Mesothelial cell of epicardium (in vitro differentiated cells): Measurements from ENCODE around the gene DGCR8. TPM values are rescaled to one million over a fixed set of nuclear protein-coding genes. Genes with fewer than 3 reads are reported as not detected.

ENCODE experiments used
- DNase-seq, 2 experiments: peaks; one replicate each; pipeline ENCODE4 v3.0.0; 2021; ENCODE audit warnings: low spot score in 2 of 2; ENCODE audit not compliant: unreplicated experiment in 2 of 2
- H3K27ac Mint-ChIP-seq: 2 replicates; pipeline ENCODE4 v1.8.0; 2021; ENCODE audit warnings: mixed read lengths
- H3K27me3 Mint-ChIP-seq: 2 replicates; pipeline ENCODE4 v1.8.0; 2021; ENCODE audit warnings: low read depth, mixed read lengths
- H3K36me3 Mint-ChIP-seq: 2 replicates; pipeline ENCODE4 v1.8.0; 2021; ENCODE audit warnings: mixed read lengths
- H3K4me1 Mint-ChIP-seq: 2 replicates; pipeline ENCODE4 v1.8.0; 2021; ENCODE audit warnings: mixed read lengths
- H3K4me3 Mint-ChIP-seq: 2 replicates; pipeline ENCODE4 v1.8.0; 2021; ENCODE audit warnings: mild to moderate bottlenecking, moderate library complexity, mixed read lengths
- H3K9me3 Mint-ChIP-seq: 2 replicates; pipeline ENCODE4 v1.8.0; 2021; ENCODE audit warnings: mixed read lengths
- total RNA-seq: library from RNA; stranded (reverse); gene quantifications from 3 replicates; pipeline ENCODE4 v1.2.1, GENCODE V29; 2021
- TF ChIP-seq, protein P1 (sequence below): fragments of 200-600 bp; sonication (generic); IDR thresholded peaks from one replicate; pipeline ENCODE4 v1.5.0; 2021; ENCODE audit warnings: antibody characterized with exemption; ENCODE audit not compliant: unreplicated experiment

The DGCR8 gene
- total RNA-seq, 1 donor from 2014 or later: 71.5 TPM

DNA sequence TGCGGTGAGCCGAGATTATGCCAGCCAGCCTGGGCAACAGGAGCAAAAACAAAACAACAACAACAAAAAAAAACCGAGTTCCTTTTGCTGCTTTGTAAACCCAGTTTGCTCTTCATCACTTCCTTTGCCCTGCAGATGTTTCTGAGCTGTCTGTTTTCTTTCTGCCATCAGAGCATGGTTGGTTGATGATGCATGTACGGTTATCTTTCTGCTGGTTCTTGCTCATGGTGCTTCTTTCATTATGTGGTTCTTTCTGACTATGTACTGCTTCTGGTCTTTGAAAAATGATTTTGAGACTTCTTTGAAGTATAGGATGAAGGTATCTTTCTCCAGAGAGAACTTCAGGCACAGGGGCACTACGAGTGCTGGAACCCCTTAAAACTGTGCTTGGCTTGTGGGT lies 45.9 kb upstream of the DGCR8 start:
- H3K27ac Mint-ChIP-seq: no peak overlapping the region
- H3K4me1 Mint-ChIP-seq: no peaks in the 10 kb centered on the region
- TF ChIP-seq, protein P1, sequence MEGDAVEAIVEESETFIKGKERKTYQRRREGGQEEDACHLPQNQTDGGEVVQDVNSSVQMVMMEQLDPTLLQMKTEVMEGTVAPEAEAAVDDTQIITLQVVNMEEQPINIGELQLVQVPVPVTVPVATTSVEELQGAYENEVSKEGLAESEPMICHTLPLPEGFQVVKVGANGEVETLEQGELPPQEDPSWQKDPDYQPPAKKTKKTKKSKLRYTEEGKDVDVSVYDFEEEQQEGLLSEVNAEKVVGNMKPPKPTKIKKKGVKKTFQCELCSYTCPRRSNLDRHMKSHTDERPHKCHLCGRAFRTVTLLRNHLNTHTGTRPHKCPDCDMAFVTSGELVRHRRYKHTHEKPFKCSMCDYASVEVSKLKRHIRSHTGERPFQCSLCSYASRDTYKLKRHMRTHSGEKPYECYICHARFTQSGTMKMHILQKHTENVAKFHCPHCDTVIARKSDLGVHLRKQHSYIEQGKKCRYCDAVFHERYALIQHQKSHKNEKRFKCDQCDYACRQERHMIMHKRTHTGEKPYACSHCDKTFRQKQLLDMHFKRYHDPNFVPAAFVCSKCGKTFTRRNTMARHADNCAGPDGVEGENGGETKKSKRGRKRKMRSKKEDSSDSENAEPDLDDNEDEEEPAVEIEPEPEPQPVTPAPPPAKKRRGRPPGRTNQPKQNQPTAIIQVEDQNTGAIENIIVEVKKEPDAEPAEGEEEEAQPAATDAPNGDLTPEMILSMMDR: no peak
- H3K9me3 Mint-ChIP-seq: no peaks in the 10 kb centered on the region
- H3K36me3 Mint-ChIP-seq: no peaks in the 10 kb centered on the region
- H3K27me3 Mint-ChIP-seq: no peaks in the 10 kb centered on the region
- no peak overlapping the region for H3K4me3 Mint-ChIP-seq
- no peak for DNase-seq

DNA sequence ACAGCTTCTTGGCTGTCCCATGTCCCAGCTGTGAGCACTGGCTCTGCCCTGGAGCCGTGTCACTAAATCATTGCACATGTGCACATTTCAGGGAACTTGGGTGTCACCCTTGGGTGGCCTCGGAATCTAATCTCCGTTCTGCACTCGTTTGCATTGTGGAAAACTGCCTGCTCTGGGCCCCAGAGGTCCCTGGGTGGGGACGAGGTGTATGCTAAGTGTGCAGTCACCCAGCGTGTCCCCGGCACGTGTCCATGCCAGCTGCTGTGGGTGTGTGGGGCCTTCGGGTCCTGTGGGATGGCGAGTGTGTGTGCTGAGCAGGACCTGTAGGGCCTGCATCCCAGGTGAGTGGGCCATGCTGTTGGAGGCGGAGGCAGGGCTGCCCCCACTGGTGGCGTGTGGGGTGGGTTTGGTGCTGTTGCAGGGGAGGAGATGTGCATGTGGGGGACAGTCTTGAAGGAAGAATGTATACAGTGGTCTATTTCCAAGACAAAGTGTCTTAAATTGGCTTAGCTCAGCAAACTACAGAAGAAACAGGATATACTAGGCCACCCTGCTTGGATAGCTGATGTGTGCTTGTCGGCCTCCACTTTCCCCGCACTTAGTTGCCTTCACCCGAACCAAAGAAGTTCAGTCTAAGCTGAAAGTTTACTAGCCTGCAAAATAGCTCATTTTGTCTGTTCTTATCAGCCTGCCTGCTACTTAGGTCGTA lies 44.5 kb upstream of the DGCR8 start:
- no peak for DNase-seq
- no peaks in the 10 kb centered on the region for H3K36me3 Mint-ChIP-seq
- H3K4me3 Mint-ChIP-seq: no peak overlapping the region
- H3K27me3 Mint-ChIP-seq: no peaks in the 10 kb centered on the region
- no peak overlapping the region for H3K27ac Mint-ChIP-seq
- TF ChIP-seq, protein P1: no peak
- no peaks in the 10 kb centered on the region for H3K4me1 Mint-ChIP-seq
- H3K9me3 Mint-ChIP-seq: no peaks in the 10 kb centered on the region

DNA sequence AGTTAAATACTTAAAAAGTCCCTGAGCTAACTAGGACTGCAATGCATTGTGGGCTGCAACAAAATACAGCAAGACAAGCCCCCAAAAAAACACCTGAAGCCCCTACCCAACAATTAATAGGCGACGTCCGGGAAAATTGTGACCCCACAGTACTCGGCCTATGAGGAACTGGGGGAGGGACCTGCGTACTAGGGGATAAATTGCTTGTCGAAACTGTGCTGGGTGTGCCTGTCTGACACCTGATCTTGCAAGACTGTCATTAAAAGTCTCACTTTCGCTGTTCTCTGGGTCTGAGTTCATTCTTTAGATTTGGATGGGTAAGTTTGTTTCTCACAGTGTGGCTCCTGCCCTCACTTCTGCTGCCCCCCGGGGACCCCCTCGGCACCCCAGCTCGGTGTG lies 44.0 kb upstream of the DGCR8 start:
- Mint-ChIP-seq H3K36me3 (no peaks in the 10 kb centered on the region), H3K9me3 (no peaks in the 10 kb centered on the region), H3K27ac (no peak overlapping the region), H3K27me3 (no peaks in the 10 kb centered on the region), H3K4me3 (no peak overlapping the region), H3K4me1 (no peaks in the 10 kb centered on the region)
- no peak for DNase-seq
- TF ChIP-seq, protein P1: no peak

DNA sequence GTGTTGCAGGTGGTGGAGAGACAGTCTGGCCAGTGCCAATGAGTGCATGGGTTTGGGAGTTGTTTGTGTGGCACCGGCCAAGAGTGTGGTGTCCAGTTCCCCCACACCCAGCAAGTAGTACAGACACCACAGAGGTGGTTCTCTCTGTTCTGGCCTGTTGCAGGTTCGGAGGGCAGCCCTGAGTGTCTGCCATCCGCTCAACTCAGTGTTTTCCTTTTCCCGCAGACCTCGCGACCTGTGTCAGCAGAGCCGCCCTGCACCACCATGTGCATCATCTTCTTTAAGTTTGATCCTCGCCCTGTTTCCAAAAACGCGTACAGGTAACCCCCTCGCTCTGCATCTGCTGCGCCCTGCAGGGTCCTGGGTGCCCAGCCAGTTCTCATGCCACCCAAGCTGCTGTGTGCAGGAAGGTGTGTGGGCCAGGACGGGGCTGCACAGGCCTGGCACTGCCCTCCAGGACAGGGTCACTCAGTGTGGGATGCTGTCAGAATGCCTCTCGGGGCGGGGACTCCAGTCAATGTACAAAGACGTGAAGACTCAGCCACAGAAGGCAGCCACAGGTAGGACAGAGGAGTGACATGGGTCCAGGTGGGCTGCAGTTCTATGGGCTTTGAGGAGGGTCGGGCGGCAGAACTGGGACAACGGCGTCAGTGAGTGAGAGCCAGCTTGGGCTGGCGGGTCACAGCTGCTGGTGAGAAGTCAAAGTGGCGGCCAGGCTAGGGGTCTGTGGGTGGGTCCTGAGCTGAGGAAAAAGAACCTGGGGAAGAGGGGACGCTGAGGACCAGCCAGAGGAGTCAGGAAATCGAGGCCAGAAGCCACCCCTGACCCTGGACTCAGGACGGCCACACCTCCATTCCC lies 43.3 kb upstream of the DGCR8 start:
- H3K36me3 Mint-ChIP-seq: no peaks in the 10 kb centered on the region
- H3K9me3 Mint-ChIP-seq: no peaks in the 10 kb centered on the region
- H3K27me3 Mint-ChIP-seq: no peaks in the 10 kb centered on the region
- H3K4me3 Mint-ChIP-seq: no peak overlapping the region
- H3K4me1 Mint-ChIP-seq: no peaks in the 10 kb centered on the region
- DNase-seq: no peak
- TF ChIP-seq, protein P1: no peak
- H3K27ac Mint-ChIP-seq: no peak overlapping the region

DNA sequence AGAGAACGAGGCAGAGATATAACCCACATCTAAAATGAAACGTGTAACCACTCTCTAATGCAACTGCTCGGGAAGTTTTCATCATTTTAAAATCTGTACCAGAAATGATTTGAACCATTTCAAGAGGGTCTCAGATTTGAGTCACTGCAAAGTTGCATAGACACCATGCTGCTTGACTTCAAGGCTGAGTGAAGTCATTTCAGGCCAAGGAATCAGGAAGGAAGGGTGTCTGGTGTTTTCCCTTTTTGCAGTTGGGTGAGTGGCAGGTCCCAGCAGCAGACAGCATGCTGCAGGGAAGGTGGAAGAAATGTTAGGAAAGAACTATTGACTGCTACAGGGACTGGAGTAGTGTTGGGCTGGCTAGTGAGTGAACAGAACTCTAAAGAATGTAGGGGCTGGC lies 42.6 kb upstream of the DGCR8 start:
- no peaks in the 10 kb centered on the region for H3K4me1 Mint-ChIP-seq
- no peaks in the 10 kb centered on the region for H3K27me3 Mint-ChIP-seq
- H3K4me3 Mint-ChIP-seq: no peak overlapping the region
- no peaks in the 10 kb centered on the region for H3K9me3 Mint-ChIP-seq
- TF ChIP-seq, protein P1: no peak
- no peak overlapping the region for H3K27ac Mint-ChIP-seq
- H3K36me3 Mint-ChIP-seq: no peaks in the 10 kb centered on the region
- no peak for DNase-seq
